COLO668 (cell line): ENCODE data around the gene SLIT3.

Experiments used
- DNase-seq: peaks from one replicate; lab custom pipeline; 2025; ENCODE audit not compliant: unreplicated experiment; lab: John Stamatoyannopoulos, UW

Gene SLIT3

GRCh38 chr5:168726342-168726741, 574.6 kb downstream of the SLIT3 start:
- DNase-seq: no peak

GRCh38 chr5:168724227-168724626, 576.7 kb downstream of the SLIT3 start:
- no peak for DNase-seq

- DNase-seq: no peak
Observed at GRCh38 chr5:168723037-168723436, 577.9 kb downstream of the SLIT3 start.

- no peak for DNase-seq
Observed at GRCh38 chr5:168721966-168722365, 579.0 kb downstream of the SLIT3 start.

- DNase-seq: no peak
Observed at GRCh38 chr5:168721002-168721753, 579.8 kb downstream of the SLIT3 start.

GRCh38 chr5:168720575-168720974, 580.4 kb downstream of the SLIT3 start:
- DNase-seq: no peak

GRCh38 chr5:168714046-168714445, 586.9 kb downstream of the SLIT3 start:
- DNase-seq: no peak

GRCh38 chr5:168713051-168713450, 587.9 kb downstream of the SLIT3 start:
- no peak for DNase-seq

GRCh38 chr5:168712280-168712924, 588.5 kb downstream of the SLIT3 start:
- DNase-seq: no peak

GRCh38 chr5:168710706-168711105, 590.2 kb downstream of the SLIT3 start:
- DNase-seq: no peak

GRCh38 chr5:168707716-168708695, 592.9 kb downstream of the SLIT3 start:
- no peak for DNase-seq

- peak; percentile 0 for DNase-seq
Observed at GRCh38 chr5:168706655-168707069, 594.3 kb downstream of the SLIT3 start.

GRCh38 chr5:168705321-168705720, 595.6 kb downstream of the SLIT3 start:
- DNase-seq: no peak

- DNase-seq: no peak
Observed at GRCh38 chr5:168702511-168702910, 598.4 kb downstream of the SLIT3 start.

GRCh38 chr5:168701641-168702040, 599.3 kb downstream of the SLIT3 start:
- no peak for DNase-seq

- no peak for DNase-seq
Observed at GRCh38 chr5:168699002-168699401, 601.9 kb downstream of the SLIT3 start.

GRCh38 chr5:168697034-168697720, 603.8 kb downstream of the SLIT3 start:
- no peak for DNase-seq

GRCh38 chr5:168696611-168697010, 604.3 kb downstream of the SLIT3 start:
- no peak for DNase-seq

GRCh38 chr5:168695301-168695835, 605.6 kb downstream of the SLIT3 start:
- no peak for DNase-seq

- DNase-seq: no peak
Observed at GRCh38 chr5:168694289-168694688, 606.6 kb downstream of the SLIT3 start.

- no peak for DNase-seq
Observed at GRCh38 chr5:168693883-168694282, 607.1 kb downstream of the SLIT3 start.
